ENCODE data around the gene C2orf76.
"Not testable (repeated sequence)": the region's sequence is repeated elsewhere in the genome, so short reads cannot be mapped to it uniquely, and the experiment has no call there.

C2orf76 gene

DNA sequence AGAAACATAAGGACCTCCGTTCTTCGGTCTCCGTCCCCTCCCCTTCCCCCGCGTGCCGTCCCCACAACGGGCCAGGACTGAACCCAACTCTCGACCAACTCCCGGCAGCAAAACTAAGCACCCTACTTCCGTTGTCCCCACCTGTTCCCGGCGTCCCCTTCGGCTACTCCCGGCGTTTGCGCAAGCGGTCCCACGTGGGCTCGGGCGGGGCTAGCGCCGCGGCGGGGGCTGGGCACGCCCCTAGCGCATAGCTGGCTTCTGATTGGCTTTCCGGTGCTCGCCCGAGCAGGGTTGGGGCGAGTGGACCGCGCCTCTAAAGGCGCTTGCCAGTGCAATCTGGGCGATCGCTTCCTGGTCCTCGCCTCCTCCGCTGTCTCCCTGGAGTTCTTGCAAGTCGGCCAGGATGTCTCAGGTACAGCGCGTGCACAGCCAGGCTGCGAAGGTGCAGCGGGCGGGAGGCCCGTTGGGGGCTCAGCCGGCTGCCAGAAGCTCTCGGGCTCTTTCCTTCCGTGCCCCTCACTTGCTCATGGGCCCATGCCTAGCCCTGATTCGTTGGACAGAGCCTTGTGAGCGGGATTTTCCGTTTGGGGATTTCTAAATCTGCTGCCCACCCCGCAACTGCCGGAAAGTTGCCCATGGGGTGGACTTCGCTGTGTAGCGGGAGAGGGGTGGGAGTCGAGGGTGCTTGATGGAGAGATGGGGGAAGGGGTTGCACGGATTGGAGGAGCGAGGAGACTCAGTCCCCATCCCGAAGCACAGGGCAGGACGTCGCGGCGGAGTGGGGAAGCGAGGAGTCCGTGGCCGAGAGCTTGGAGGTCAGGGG lies at the start of gene C2orf76, which contains the start of gene DBI:
Gene C2orf76 (minus strand): TSS at position 186 of the 823 bp plus-strand sequence. CDS start 26,875 bp downstream, outside the sequence.
Gene DBI (plus strand): TSS at position 329 of the 823 bp plus-strand sequence. CDS start 75 bp downstream, at position 404.
- FAIRE-seq (peak; percentile 73), DNase-seq (ENCODE audit: low spot score) (peak; percentile 92)

DNA sequence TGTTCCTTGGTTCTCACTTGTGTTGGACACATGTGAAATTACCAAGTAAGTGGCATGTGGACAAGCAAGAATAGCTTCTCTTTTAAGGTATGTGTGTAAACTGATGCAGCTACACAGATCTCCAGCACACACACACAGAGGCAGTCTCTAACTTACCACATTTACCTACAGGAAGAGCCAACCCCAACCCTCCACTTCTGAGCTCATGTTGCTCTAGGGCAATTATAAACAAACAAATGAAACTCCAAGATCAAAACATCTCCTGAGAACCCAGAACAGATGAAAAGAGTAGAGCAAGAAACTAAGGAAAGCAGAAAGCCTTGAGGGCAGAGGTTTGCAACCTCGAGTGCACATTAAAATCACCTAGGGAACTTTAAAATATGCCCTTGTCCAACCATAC lies 49.0 kb upstream of the C2orf76 start:
- DNase-seq (ENCODE audit: low spot score) (no peak), FAIRE-seq (no peak)

DNA sequence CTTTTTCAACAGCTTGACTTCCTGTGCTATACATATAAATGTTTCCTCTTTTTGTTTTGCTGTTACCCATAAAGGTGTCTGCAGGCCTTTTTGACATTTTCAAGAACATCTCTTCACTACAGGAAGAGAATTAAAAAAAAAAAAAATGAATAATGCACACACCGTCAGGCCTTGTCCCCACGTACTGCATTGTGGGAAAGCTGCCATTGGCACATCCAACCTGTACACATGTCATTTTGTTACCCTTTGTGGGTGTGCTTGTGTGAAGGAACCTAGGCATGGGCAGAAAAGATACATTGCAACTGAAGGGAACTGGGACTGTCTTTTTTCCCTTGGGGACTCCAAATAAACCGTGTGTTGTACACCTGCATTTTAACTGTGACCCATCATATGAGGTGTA lies 48.3 kb upstream of the C2orf76 start:
- DNase-seq (ENCODE audit: low spot score), result no peak
- no peak for FAIRE-seq

DNA sequence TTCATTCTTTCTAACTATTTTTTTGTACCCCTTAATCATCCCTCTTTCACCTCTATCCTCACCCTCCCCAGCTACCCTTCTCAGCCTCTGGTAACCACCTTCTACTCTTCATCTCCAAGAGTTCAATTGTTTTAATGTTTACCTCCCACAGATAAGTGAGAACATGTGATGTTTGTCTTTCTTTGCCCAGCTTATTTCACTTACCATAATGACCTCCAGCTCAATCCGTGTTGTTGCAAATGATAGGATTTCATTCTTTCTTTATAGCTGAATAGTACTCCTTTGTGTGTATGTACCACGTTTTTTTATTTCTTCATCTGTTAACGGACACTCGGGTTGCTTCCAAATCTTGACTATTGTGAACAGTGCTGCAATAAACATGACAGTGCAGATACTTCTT lies 42.9 kb upstream of the C2orf76 start:
- no peak for DNase-seq (ENCODE audit: low spot score)
- FAIRE-seq, result no peak

DNA sequence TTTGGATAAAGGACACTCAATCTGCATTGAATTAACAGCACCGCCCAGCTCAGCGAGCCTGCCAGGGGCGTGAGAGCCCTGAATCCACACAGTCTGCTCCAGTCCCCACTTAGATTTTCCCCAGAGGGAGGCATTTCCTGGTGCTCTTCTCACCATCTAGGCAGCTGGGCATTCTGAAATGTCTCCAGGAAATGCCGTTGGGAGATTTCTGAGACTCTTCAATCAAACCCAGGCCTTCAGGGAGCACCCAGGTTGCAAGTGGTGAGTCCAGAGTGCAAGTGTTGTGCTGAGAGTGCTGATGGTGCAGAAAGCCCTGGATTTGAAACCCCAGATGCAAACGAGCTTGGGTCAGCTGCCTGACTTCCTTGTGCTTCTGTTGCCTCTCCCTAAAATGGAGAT lies 41.6 kb upstream of the C2orf76 start:
- FAIRE-seq, result no peak
- DNase-seq (ENCODE audit: low spot score), result no peak

DNA sequence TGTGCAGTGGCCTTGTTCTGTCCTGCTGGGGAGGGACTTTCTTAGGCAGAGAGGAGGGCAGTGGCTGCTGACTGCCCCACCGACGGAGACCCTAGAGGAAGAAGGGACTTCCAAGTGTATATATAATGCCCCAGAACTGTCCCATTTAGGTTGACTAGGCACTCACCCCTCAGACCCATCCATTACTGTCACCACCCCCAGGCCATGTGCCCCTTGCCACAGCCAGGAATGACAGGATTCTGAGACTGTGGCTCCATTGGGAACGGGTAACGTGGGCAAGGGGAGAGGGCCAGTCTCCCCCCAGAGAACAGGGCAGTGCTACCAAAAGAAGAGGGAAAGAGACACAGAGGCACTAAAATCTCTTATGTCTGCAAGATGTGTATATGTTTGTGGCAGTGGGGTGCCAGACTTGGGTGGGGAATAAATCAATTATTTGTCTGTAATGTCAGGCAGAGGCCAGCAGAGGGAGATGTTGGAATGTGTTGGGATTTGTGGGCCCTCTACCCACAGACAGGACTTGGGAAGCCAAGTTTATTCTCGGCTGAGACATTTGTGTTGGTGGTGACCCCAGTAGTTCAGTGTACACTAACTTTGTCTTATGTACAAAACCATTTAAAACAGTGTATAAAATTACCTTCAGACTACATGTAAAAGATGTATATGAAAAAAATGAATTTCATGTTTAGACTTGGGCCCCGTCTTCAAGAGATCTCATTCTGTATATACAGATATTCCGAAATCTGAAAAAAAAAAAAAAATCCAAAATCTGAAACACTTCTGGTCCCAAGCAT lies 41.0 kb upstream of the C2orf76 start:
- FAIRE-seq (peak; percentile 71), DNase-seq (ENCODE audit: low spot score) (peak; percentile 44)

DNA sequence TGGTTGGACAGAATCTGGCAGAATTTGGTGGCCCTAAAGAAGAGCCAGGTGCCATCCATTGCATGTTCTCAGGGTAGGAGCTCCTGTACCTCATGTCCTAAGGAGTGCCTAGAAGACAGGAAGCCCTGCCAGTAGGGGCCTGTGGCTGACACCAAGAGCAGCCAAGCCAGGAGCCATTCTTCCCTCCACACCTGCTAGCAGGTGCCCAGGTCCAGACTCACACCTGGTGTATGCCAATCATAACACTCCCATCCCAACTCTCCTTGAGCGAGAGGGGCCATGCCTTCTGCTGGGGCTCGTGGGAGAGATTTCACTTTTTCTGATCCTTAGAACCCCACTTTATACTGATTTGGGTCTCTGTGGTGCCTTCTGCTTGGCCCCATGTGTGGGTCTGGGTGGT lies 38.5 kb upstream of the C2orf76 start:
- FAIRE-seq (no peak), DNase-seq (ENCODE audit: low spot score) (no peak)

DNA sequence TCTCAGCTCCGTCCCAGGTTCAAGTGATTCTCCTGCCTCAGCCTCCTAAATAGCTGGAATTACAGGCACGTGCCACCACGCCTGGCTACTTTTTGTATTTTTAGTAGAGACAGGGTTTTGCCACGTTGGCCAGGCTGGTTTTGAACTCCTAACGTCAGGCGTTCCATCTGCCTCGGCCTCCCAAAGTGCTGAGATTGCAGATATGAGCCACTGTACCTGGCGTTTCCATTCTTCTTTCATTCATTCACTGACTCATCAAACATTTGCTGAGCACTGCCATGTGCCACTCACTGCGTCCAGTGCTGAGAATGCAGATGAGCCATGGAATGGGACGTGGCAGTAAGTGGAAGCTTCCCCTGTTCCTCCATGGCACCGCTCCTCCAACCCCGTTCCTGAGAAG lies 37.0 kb upstream of the C2orf76 start:
- DNase-seq (ENCODE audit: low spot score); FAIRE-seq: not testable (repeated sequence)

DNA sequence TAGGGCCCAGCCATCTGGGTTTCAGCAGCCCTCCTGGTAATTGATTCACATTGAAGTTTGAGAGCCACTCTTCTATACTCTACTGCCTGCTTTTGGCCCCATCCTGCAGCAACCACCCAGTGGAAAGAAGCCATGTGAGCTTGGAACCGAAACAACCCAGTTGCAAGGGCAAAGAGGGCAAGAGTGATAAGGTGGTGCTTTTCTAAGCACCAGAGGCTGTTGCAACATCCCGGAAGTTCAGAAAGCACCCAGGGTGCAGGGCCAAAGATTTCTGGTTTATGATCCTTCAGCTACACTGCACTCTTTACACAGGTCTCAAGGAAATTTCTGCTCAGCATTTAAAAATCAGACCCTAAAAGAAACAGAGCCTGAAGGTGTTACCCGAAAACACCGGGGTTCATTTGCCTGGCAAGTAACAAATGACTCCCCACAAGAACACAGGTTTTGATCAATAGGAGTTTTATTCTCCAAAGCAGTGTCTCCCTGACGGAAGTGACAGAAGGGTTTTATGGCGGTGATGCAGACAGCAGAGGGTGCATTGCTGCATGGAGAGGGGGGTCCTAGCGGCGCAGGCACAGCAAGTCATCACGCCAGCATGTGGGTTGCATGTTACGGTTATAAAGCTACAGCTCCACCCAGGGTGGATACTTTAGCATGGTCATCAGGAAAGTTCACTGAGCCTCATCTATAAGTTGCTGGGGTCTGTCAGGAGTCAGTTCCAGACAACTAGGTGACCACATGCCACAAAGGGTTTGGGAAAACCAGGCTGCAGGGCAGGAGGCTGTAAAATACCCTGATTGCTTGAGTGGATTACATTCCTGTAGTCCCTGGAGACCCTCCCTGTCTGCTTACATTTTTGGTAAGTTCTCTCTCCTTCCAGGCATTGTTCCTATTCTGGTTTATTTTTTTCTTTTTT lies 36.3 kb upstream of the C2orf76 start:
- no peak for FAIRE-seq
- DNase-seq (ENCODE audit: low spot score), result no peak

DNA sequence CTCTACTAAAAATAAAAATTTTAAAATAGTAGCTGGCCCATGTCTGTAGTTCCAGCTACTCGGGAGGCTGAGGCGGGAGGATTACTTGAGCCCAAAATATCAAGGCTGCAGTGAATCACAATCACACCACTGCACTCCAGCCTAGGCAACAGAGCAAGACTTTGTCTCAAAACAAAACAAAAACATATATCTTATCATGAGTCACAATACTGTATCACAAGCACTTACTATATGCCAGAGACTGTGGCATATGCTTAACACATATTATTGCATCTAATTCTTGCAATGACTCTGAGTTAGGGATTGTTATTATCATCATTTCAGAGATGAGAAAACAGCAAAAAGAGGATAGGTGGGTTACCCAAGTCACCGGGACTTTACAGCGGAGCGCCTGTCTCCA lies 35.5 kb upstream of the C2orf76 start:
- DNase-seq (ENCODE audit: low spot score), result no peak
- no peak for FAIRE-seq

DNA sequence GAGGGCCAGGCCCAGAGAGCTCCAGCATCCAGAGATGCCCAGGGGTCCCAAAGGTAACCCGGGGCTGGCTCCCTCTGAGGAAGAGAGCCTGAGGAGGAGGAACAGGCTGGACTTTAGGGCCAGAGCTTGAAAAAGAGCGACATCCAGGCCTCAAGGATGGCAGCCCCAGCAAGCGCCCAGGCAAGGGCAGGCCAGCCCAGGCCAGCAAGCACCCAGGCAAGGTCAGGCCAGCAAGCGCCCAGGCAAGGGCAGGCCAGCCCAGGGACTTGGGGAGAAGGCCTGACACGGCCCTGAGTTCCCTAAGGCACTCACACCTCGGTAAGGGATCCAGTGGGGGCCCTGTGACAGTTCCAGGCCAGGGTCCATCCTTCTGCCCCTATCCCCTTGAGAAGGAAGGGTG lies 30.6 kb upstream of the C2orf76 start:
- DNase-seq (ENCODE audit: low spot score) (no peak), FAIRE-seq (no peak)

DNA sequence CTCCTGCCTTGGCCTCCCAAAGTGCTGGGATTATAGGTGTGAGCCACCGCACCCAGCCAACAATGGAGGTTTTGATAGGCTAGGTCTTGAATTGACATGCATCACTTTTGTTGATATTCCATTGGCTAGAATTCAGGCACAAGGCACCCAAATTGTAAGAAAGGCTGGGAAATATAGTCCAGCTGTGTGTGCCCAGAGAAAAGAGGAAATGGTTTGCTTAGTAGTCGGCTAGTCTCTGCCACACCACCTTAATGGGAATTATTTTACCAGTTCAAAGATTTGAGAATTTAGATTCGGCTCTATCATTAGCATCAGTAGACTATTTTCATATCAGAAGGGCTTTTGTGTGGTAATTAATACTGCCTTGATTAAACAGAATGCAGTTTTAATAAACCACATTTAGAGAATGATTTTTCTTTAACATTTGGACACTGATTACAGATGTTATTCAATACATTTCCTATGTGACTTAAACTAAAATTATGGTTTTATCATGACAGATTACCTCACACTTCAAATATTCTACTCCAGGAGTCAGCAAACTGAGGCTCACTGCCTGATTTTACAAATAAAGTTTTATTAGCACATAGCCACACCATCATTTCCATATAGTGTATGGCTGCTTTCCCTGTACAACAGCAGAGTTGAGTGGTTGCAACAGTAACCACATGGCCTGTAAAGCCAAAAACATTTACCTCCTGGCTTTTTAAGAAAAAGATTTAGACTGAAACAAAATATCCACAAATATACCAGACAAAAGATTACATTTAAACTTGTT lies 27.5 kb upstream of the C2orf76 start:
- DNase-seq (ENCODE audit: low spot score), result no peak
- no peak for FAIRE-seq

DNA sequence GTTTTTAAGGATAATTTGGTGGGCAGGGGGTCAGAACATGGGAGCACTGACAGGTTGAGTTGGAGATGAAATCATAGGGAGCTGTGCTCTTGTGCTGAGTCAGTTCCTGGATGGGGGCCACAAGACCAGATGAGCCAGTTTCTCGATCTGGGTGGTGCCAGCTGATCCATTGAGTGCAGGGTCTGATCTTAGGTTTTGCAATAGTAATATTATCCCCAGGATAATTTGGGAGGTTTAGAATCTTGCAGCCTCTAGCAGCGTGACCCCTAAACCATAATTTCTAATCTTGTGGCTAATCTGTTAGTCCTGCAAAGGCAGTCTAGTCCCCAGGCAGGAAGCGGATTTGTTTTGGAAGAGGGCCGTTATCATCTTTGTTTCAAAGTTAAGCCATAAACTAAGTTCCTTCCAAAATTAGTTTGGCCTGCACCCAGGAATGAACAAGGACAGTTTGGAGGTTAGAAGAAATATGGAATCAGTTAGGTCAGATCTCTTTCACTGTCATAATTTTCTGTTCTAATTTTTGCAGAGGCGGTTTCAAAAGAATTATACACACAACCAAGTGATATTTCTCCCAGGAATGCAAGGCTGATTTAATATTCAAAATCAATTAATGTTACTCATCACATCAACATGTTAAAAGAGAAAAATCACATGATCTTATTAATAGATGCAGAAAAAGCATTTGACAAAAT lies 23.1 kb upstream of the C2orf76 start:
- DNase-seq (ENCODE audit: low spot score) (peak; percentile 23), FAIRE-seq (peak; percentile 69)

DNA sequence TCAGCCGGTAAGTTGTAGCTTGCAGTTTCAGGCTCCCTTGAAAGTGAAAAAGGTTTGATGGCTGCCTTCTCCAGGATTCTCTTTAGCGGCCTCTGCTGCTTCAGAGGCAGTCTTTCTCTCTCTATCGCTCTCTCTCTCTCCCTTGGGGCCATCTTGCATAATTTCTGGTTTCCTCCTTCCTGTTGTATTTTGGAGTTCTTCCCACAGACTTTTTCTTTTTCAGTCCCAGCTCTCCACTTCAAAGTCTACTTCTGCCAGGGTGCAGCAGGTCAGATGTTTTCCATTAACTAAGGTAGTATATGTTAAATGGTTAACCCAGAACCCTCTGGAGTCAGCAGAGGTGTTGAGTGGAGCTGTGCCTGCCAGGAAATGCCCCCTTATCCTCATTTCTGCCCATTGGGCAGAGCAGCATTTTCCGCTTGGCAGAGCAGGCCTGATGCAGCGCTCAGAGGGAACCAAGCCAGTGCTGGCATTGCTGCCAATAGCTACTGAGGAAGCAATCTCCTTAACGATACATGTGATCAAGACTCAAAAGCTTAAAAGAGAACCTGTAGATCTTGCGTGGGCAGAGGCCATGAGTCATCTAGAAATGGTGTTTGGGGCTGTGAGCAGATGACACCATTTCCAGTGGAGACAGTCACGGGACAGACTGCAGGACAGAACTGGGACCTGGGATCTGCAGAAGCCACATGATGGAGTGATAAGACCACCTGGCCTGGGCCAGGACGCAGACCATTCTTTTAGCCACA lies 20.9 kb upstream of the C2orf76 start:
- peak; percentile 98 for FAIRE-seq
- peak; percentile 86 for DNase-seq (ENCODE audit: low spot score)

DNA sequence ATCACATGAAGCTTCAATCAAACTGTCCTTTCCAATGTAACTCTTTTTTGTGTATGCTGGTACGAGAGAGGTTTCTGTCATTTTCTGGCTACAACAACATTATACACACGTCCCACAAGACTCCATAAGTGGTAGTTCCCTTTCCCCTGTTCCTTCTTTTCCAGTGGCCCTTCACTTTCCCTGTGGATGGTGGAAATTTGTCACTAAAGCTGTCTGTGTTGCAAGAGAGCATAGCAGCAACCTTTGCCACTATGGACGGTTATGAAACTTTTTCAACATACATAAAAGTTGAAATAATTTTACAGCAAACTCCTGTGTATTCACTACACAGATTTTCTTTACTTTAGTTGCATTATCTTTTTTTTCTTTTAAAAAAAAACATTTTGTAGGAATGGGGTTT lies 18.8 kb upstream of the C2orf76 start:
- FAIRE-seq, result no peak
- DNase-seq (ENCODE audit: low spot score), result no peak

DNA sequence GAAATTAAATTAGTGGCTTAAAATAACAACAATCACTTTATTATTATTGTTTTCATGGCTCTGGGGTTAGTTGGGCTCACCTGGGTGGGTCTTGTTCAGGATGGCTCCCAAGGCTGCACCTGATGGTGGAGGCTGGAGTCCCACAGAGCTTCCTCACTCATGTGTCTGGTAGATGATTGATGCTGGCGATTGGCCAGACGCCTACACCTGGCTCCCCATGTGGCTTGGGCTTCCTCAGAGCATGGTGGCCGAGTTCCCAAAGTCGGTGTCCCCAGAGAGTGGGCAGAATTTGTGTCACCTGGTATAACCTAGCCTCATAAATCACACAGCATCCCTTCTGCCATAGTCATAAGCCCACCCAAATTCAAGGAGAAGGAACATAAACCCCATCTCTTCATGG lies 18.3 kb upstream of the C2orf76 start:
- DNase-seq (ENCODE audit: low spot score), result no peak
- FAIRE-seq, result no peak

DNA sequence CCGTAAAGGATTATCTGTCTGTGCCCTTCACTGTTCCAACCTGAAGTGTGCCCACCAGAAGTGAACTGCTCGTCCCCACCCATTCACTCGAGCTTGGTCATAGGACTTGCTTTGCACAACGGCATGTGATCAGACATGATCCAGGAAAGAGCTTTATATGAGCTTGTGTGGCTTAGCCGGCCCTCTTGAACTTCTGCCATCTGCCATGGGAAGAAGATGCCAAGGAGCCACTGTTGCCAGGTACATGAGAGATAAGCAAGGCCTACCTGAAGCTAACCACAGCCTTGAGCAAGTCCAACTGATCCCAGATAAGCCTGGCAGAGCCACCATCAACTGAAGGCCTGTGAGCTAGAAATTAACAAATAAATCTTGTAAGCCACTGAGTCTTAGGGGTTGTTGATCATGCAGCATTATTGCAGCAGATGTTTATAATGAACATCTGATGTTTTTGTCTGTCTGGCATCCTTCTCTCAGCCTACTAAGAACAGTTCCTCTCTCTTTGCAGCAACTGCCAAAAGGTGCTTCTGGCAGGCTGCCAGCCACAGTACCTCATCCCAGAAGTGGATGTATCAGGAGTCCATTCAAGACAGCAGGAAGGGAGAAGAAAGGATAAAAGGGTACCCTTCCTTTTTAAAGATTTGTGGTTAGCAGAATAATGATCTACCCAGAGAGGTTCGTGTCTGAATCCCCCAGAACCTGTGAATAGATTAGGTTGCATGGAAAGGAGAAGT lies 16.9 kb upstream of the C2orf76 start:
- FAIRE-seq (no peak), DNase-seq (ENCODE audit: low spot score) (no peak)

DNA sequence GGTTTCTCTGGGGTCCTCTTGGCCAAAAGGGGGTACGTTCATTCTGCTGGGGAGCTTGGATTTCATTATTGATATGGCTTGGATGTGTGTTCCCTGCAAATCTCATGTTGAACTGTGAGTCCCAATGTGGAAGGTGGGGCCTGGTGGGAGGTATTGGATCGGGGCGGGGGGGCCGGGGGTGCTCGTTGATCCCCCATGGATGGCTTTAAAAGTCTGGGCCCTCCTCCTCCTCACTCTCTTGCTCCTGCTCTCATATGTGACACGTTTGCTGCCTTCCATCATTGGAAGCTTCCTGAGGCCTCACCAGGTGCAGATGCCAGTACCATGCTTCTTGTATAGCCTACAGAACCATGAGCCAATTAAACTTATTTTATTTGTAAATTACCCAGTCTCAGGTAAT lies 11.9 kb upstream of the C2orf76 start:
- FAIRE-seq (no peak), DNase-seq (ENCODE audit: low spot score) (no peak)

DNA sequence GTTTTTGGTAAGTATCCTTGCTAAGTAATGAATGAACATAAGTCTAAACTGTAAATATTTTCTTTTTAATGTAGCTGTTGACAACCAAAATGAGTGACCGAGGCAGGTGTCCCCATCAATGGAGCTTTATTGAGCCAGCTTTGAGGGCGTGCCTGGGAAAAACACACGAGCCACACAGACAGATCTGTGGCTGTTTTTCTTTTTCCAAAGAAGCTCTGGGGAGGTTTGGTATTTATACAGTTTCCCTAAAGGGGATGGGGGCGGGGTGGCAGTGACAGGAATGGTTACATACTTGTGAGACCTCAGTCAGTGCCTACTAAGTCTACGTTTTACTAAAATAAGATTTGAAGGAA lies 11.3 kb upstream of the C2orf76 start:
- DNase-seq (ENCODE audit: low spot score) (no peak), FAIRE-seq (no peak)
